Measurements from ENCODE around the gene GBGT1.

The GBGT1 gene

DNA sequence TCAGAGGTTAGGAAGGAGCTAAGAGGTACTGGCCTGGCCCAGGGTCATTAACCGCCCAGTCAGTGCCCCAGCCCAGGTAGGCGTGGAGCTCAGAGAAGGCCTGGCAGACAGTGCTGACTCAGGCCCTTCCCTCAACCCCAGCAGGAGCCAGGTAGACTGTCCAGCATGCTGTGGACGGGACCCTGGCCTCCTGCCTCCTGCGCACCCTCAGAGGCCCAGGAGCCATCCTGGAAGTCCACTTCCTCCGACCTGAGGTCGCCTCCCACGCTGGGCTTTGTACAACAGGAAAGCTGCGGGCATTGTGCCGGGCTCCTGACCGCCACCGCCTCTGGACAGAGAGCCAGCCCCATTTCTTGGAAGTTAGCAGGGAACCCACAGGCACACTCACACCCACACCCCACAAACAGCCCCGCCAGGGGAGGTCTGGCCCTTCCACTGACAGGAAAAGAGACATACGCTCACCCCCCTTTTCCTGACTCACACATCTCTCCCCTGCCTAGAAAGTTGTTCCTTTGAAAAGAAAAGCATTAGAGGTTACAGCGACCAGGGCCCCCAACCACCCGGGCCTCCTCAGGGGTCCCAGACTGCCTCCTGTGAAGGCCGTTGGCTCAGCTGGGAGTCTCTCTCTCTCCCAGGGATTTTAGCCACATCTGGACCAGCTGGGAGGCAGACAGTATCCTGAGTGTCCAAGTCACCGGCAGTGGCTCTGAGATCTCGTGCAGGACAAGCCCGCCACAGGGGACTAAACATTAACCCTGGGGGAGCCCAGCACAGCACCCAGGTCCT, 50.4 kb downstream of the GBGT1 start:
- H3K36me3 ChIP-seq (ENCODE audit: control insufficient read depth, insufficient read depth, low read length): no peaks in the 10 kb centered on the region
- no peak overlapping the region for H3K4me3 ChIP-seq (ENCODE audit: low read length)
- no peaks in the 10 kb centered on the region for H3K9me3 ChIP-seq (ENCODE audit: control insufficient read depth, insufficient read depth, low read length)
- no peak overlapping the region for H3K27ac ChIP-seq (ENCODE audit: low read length)
- no peaks in the 10 kb centered on the region for H3K4me1 ChIP-seq (ENCODE audit: control insufficient read depth, insufficient read depth, low read length)
- DNase-seq (ENCODE audit: low read depth, low spot score): no peak
- WGBS (ENCODE audit: insufficient coverage, insufficient read length): no CpG with 5 or more reads among the region's 19 CpGs
- no peaks in the 10 kb centered on the region for H3K27me3 ChIP-seq (ENCODE audit: control insufficient read depth, insufficient read depth, low read length)

DNA sequence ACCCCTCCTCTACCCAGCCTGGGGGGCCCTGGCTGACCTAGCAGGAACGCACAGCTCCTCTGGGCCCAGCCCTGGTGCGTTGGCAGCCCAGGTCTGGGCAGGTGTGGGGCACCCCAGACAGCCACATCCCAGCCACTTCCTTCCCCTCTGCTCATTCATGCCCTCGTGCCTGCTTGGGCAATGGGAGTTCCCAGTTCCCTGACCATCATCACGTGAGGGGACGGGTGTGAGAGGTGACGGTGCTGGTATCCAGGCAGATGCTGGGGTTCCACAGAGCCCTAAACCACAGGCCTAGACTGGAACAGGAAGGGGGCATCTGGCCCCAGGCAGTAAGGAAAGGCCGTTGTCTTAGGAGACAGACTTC, 51.1 kb downstream of the GBGT1 start:
- Histone ChIP-seq H3K4me3 (ENCODE audit: low read length) (no peak overlapping the region), H3K27ac (ENCODE audit: low read length) (no peak overlapping the region), H3K27me3 (ENCODE audit: control insufficient read depth, insufficient read depth, low read length) (no peaks in the 10 kb centered on the region), H3K9me3 (ENCODE audit: control insufficient read depth, insufficient read depth, low read length) (no peaks in the 10 kb centered on the region), H3K4me1 (ENCODE audit: control insufficient read depth, insufficient read depth, low read length) (no peaks in the 10 kb centered on the region), H3K36me3 (ENCODE audit: control insufficient read depth, insufficient read depth, low read length) (peaks cover 4% of the 10 kb centered on the region; the same call in 1 of the 2 replicates)
- WGBS (ENCODE audit: insufficient coverage, insufficient read length): no CpG with 5 or more reads among the region's 7 CpGs
- DNase-seq (ENCODE audit: low read depth, low spot score): no peak

DNA sequence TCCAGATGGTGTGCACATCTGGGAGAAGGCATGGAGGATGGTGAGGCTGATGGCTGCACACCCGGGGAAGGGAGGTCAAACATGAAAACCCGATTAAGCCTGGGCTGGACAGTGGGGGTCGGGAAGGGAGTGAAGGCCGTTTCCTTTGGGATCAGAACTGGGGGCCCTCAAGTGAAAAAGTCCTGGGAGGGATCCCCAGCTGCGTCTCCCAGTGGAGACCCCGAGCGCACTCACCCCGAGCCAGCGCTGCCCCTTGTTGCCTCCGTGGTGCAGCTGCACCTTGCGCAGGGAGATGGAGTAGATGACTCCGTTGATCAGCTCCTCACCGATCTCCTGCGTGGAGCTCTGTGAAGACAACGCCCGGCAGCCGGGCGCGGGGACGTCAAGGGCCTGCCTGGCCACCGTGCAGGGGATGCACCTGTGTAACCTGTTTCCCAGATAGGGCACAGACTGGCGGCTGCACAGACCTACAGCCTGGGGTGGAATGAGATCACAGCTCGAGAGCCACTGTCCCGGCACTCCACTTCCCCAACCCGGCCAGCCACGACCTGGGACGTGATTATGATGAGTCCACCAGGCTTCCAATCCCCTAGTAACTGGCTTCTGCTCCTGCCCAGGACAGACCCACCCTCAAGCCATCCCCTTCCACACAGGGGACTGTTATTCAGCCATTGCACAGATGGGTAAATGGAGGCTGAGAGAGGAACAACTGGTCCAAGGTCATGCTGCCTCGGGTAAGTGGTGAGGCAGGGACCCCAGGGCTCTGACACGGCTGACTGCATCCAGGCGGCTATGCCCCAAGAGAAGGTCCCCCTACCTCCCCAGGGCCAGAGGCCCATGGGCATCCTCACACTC, 51.7 kb downstream of the GBGT1 start:
- Histone ChIP-seq H3K27me3 (ENCODE audit: control insufficient read depth, insufficient read depth, low read length) (no peaks in the 10 kb centered on the region), H3K27ac (ENCODE audit: low read length) (no peak overlapping the region), H3K4me1 (ENCODE audit: control insufficient read depth, insufficient read depth, low read length) (no peaks in the 10 kb centered on the region), H3K36me3 (ENCODE audit: control insufficient read depth, insufficient read depth, low read length) (peaks cover 4% of the 10 kb centered on the region), H3K9me3 (ENCODE audit: control insufficient read depth, insufficient read depth, low read length) (no peaks in the 10 kb centered on the region), H3K4me3 (ENCODE audit: low read length) (no peak overlapping the region)
- no CpG with 5 or more reads among the region's 30 CpGs for WGBS (ENCODE audit: insufficient coverage, insufficient read length)
- DNase-seq (ENCODE audit: low read depth, low spot score): no peak

DNA sequence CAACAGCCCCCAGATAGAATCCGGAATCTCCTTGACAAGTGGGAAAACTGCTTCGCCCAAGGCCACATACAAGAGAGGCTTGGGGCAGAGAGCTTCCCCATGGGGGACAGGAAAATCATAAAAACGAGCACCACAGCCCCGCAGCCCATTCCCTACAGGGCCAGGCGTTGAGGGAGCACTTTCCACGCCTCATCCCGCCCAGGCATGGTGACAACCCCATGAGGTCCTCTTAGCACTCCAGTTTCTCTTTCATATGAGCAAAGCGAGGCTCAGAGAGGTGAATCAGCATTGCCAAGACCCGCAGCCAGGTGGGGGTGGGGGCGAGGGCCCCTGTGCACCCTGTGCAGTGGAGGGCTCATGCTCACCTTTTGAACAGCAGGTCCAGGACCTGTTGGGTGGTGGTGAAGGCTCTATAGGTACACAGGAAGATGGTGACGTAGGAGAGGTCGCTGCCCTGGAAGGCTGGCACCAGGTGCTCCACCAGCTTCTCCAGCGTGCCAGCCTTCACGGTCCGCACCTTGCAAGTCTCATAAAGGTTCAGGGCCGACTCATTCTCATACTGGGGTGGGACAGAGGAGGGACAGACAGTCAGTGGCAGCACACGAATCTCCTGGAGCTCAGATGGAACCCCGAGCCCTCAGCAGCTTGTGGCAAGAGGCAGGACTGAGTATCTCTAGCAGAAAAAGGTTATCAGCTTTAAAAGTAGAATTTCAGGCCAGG, 53.6 kb downstream of the GBGT1 start:
- Histone ChIP-seq H3K36me3 (ENCODE audit: control insufficient read depth, insufficient read depth, low read length) (peaks cover 4% of the 10 kb centered on the region), H3K4me3 (ENCODE audit: low read length) (no peak overlapping the region), H3K27ac (ENCODE audit: low read length) (no peak overlapping the region), H3K27me3 (ENCODE audit: control insufficient read depth, insufficient read depth, low read length) (no peaks in the 10 kb centered on the region), H3K9me3 (ENCODE audit: control insufficient read depth, insufficient read depth, low read length) (no peaks in the 10 kb centered on the region), H3K4me1 (ENCODE audit: control insufficient read depth, insufficient read depth, low read length) (no peaks in the 10 kb centered on the region)
- DNase-seq (ENCODE audit: low read depth, low spot score): no peak
- no CpG with 5 or more reads among the region's 18 CpGs for WGBS (ENCODE audit: insufficient coverage, insufficient read length)

DNA sequence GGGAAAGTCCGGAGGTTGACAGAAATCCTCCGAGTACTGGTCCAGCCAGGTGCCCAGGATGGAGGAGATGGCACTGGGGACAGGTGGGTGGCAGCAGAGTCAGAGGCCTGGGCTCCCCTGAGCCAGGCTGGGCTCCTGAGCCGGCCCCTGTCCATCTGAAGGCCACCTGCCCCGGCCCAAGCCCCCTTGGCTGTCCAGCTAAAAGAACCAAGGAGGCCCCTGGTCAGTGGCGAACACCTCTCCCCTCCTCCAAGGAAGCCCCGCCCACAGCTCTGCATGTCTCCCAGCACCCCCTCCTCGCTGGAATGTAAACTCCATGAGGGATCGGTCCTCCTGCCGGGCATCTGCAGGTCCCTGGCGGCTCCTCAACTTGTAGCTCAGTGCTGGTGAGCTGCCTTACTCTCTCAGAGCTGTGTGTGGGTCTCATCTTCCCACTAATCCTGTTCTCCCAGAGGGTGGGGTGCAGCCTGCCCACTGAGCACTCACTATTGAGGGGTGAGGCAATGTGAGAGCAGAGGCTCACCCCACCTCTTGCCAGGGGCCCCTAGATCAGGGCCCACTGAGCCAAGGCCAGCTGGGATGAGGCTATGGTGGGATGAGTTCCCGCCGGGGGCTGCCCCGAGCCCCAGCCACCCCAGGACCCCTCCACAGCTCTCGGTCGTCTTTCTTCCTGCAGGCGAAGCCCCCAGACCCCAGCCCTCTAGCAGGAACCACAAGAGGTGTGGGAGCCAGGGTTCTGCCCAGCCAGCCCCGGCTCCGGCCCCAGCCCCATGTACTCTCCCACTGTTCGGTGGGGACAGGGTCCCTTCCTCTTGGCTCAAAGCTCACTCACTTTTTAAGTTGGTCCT, 54.7 kb downstream of the GBGT1 start:
- no peaks in the 10 kb centered on the region for H3K27me3 ChIP-seq (ENCODE audit: control insufficient read depth, insufficient read depth, low read length)
- H3K36me3 ChIP-seq (ENCODE audit: control insufficient read depth, insufficient read depth, low read length): peaks cover 4% of the 10 kb centered on the region
- H3K9me3 ChIP-seq (ENCODE audit: control insufficient read depth, insufficient read depth, low read length): no peaks in the 10 kb centered on the region
- H3K27ac ChIP-seq (ENCODE audit: low read length): no peak overlapping the region
- WGBS (ENCODE audit: insufficient coverage, insufficient read length): no CpG with 5 or more reads among the region's 19 CpGs
- no peak for DNase-seq (ENCODE audit: low read depth, low spot score)
- no peak overlapping the region for H3K4me3 ChIP-seq (ENCODE audit: low read length)
- no peaks in the 10 kb centered on the region for H3K4me1 ChIP-seq (ENCODE audit: control insufficient read depth, insufficient read depth, low read length)

- WGBS (ENCODE audit: insufficient coverage, insufficient read length): no CpG with 5 or more reads among the region's 18 CpGs
- Histone ChIP-seq H3K27me3 (ENCODE audit: control insufficient read depth, insufficient read depth, low read length) (no peaks in the 10 kb centered on the region), H3K4me1 (ENCODE audit: control insufficient read depth, insufficient read depth, low read length) (no peaks in the 10 kb centered on the region), H3K36me3 (ENCODE audit: control insufficient read depth, insufficient read depth, low read length) (peaks cover 4% of the 10 kb centered on the region), H3K27ac (ENCODE audit: low read length) (no peak overlapping the region), H3K4me3 (ENCODE audit: low read length) (no peak overlapping the region), H3K9me3 (ENCODE audit: control insufficient read depth, insufficient read depth, low read length) (no peaks in the 10 kb centered on the region)
- no peak for DNase-seq (ENCODE audit: low read depth, low spot score)
These were observed 55.5 kb downstream of the GBGT1 start for GRCh38 chr9:133107961-133108793.

DNA sequence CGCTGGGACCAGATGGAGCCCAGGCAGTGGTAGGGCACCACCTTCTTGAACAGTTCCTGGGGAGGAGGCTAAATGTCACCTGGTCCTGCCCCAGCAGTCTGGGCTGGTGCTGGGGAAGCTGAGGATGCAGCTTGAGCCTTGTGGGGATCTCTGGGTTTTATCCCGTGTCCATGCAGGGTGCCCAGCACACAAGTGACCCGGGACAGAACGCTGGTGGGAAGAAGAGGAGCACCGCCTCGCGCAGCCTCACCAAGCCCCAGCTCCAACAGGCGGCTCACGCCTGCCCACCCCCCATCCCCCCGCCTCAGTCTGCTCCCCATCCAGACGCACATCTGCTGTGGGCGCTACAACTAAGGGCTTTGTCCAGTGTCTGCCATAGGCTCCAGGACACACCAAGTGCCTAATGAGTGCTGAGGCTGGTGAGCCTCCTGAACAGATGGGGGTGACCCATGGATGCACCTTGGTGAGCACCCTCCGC, 56.4 kb downstream of the GBGT1 start:
- Histone ChIP-seq H3K4me3 (ENCODE audit: low read length) (no peak overlapping the region), H3K36me3 (ENCODE audit: control insufficient read depth, insufficient read depth, low read length) (peaks cover 4% of the 10 kb centered on the region), H3K27me3 (ENCODE audit: control insufficient read depth, insufficient read depth, low read length) (no peaks in the 10 kb centered on the region), H3K27ac (ENCODE audit: low read length) (no peak overlapping the region), H3K4me1 (ENCODE audit: control insufficient read depth, insufficient read depth, low read length) (no peaks in the 10 kb centered on the region), H3K9me3 (ENCODE audit: control insufficient read depth, insufficient read depth, low read length) (no peaks in the 10 kb centered on the region)
- no CpG with 5 or more reads among the region's 13 CpGs for WGBS (ENCODE audit: insufficient coverage, insufficient read length)
- DNase-seq (ENCODE audit: low read depth, low spot score): no peak

GRCh38 chr9:133106511-133107244, 57.0 kb downstream of the GBGT1 start:
- H3K4me3 ChIP-seq (ENCODE audit: low read length): no peak overlapping the region

DNA sequence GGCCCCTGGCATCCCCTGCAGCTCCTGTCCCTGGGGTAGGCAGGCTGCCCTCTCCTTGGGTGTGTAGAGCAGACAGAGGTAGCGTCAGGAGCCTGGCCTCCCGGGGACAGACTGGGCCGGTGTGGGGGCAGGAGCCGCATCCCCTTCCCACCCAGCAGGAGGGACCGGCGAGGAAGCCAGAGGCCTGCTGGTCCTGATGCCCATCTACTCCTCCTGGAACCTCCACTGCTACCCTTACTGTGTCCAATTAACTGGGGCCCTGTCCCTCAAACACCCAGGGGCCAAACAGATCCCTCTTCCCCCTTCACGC, 58.3 kb downstream of the GBGT1 start:
- no peak overlapping the region for H3K4me3 ChIP-seq (ENCODE audit: low read length)
- no peaks in the 10 kb centered on the region for H3K9me3 ChIP-seq (ENCODE audit: control insufficient read depth, insufficient read depth, low read length)
- H3K36me3 ChIP-seq (ENCODE audit: control insufficient read depth, insufficient read depth, low read length): peaks cover 9% of the 10 kb centered on the region
- H3K4me1 ChIP-seq (ENCODE audit: control insufficient read depth, insufficient read depth, low read length): no peaks in the 10 kb centered on the region
- H3K27me3 ChIP-seq (ENCODE audit: control insufficient read depth, insufficient read depth, low read length): no peaks in the 10 kb centered on the region
- H3K27ac ChIP-seq (ENCODE audit: low read length): no peak overlapping the region
- WGBS (ENCODE audit: insufficient coverage, insufficient read length): no CpG with 5 or more reads among the region's 7 CpGs
- no peak for DNase-seq (ENCODE audit: low read depth, low spot score)

More at GRCh38 chr9:133106511-133107244, 57.0 kb downstream of the GBGT1 start:
- DNase-seq (ENCODE audit: low read depth, low spot score): no peak
- H3K27me3 ChIP-seq (ENCODE audit: control insufficient read depth, insufficient read depth, low read length): no peaks in the 10 kb centered on the region
- WGBS (ENCODE audit: insufficient coverage, insufficient read length): no CpG with 5 or more reads among the region's 17 CpGs
- no peaks in the 10 kb centered on the region for H3K4me1 ChIP-seq (ENCODE audit: control insufficient read depth, insufficient read depth, low read length)
- H3K9me3 ChIP-seq (ENCODE audit: control insufficient read depth, insufficient read depth, low read length): no peaks in the 10 kb centered on the region
- no peak overlapping the region for H3K27ac ChIP-seq (ENCODE audit: low read length)
- H3K36me3 ChIP-seq (ENCODE audit: control insufficient read depth, insufficient read depth, low read length): peaks cover 4% of the 10 kb centered on the region

Measured in iPS DF 6.9 (cell line).